Measurements from ENCODE around the gene CYP2C9. TPM values are rescaled to one million over a fixed set of nuclear protein-coding genes. Genes with fewer than 3 reads are reported as not detected.

CYP2C9 gene
- total and polyA plus RNA-seq, 2 donors (not counting 3 experiments of a cell fraction or from before 2014, with no cell fraction given): not detected

DNA sequence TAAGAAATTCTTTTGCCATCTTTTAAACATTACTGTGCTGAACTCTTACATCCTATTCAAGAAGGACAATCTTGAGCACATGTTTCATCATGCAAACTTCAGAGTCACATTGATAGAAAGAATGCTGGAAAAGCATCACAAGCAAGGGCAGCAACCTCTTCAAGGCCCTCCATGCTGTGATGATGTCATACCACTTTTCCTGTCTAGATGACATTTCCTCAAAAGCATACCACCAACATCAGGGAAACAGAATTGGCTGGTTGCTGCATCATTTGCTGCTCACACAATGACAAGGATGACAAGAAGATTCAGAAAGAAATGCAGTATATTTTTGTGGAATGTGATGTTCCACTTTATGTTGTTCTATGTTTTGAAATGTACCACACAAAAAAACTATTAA is 93.2 kb downstream of the CYP2C9 start:
- Histone ChIP-seq H3K9me3 (replicated peaks; ENCODE audit: control insufficient read depth, insufficient read depth, low read length) (no peaks in the 10 kb centered on the region), H3K36me3 (ENCODE audit: control insufficient read depth in 2 of 2, extremely low read depth in 1 of 2, insufficient read depth in 2 of 2, low read length in 2 of 2) (no peaks in the 10 kb centered on the region), H4K20me1 (replicated peaks; ENCODE audit: control insufficient read depth, extremely low read depth, insufficient read depth, low read length) (no peaks in the 10 kb centered on the region), H3K4me1 (ENCODE audit: control insufficient read depth, extremely low read depth, insufficient read depth, low read length) (no peaks in the 10 kb centered on the region), H3K4me3 (replicated peaks in 1 of 3; ENCODE audit: insufficient read depth in 1 of 3, low read depth in 1 of 3, low read length in 3 of 3) (no peak overlapping the region), H3K27ac (ENCODE audit: insufficient read depth, low read depth, low read length) (no peak overlapping the region), H3K79me2 (ENCODE audit: control insufficient read depth, insufficient read depth, low read length) (no peaks in the 10 kb centered on the region), H3K27me3 (ENCODE audit: control insufficient read depth in 2 of 2, insufficient read depth in 2 of 2, low read length in 2 of 2) (no peaks in the 10 kb centered on the region), H2AFZ (ENCODE audit: low read depth, low read length) (no peak overlapping the region), H3K4me2 (ENCODE audit: insufficient read depth, low read length) (no peak overlapping the region), H3K9ac (replicated peaks; ENCODE audit: extremely low read depth, insufficient read depth, low read length) (no peak overlapping the region), H3K9me1 (replicated peaks; ENCODE audit: control insufficient read depth, extremely low read depth, insufficient read depth, low read length) (no peaks in the 10 kb centered on the region)
- TF ChIP-seq JUN (IDR thresholded peaks at IDR 0.05; ENCODE audit: borderline replicate concordance, insufficient read depth, insufficient read length, low read depth) (no peak), EZH2 (IDR thresholded peaks at IDR 0.05; ENCODE audit: borderline replicate concordance, low read depth, low read length, severe bottlenecking) (no peak), POLR2A (IDR thresholded peaks at IDR 0.05; ENCODE audit: low read depth, low read length) (no peak)
- TF ChIP-seq, protein P1, sequence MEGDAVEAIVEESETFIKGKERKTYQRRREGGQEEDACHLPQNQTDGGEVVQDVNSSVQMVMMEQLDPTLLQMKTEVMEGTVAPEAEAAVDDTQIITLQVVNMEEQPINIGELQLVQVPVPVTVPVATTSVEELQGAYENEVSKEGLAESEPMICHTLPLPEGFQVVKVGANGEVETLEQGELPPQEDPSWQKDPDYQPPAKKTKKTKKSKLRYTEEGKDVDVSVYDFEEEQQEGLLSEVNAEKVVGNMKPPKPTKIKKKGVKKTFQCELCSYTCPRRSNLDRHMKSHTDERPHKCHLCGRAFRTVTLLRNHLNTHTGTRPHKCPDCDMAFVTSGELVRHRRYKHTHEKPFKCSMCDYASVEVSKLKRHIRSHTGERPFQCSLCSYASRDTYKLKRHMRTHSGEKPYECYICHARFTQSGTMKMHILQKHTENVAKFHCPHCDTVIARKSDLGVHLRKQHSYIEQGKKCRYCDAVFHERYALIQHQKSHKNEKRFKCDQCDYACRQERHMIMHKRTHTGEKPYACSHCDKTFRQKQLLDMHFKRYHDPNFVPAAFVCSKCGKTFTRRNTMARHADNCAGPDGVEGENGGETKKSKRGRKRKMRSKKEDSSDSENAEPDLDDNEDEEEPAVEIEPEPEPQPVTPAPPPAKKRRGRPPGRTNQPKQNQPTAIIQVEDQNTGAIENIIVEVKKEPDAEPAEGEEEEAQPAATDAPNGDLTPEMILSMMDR (IDR thresholded peaks at IDR 0.05; ENCODE audit: extremely low read depth in 1 of 2, insufficient read depth in 1 of 2, low read depth in 1 of 2, low read length in 2 of 2): no peak
- intact Hi-C loops (cut with micrococcal nuclease) (no loop called here), dilution Hi-C loops (cut with MboI; ENCODE audit: extremely low pct_ligation_motif_present, low sequenced_read_pairs) (no loop called here)
- DNase-seq (ENCODE audit: low read depth, low spot score) (no peak), FAIRE-seq (no peak)
- CTCF ChIA-PET: interaction anchor here (0.6 kb wide), 1 partner anchor 683 kb away, joined by 3 read pairs; no protein-coding TSS in a partner anchor
- no TSS peak for BruUV-seq (replicated peaks)
- POLR2A ChIA-PET: no interaction called here

DNA sequence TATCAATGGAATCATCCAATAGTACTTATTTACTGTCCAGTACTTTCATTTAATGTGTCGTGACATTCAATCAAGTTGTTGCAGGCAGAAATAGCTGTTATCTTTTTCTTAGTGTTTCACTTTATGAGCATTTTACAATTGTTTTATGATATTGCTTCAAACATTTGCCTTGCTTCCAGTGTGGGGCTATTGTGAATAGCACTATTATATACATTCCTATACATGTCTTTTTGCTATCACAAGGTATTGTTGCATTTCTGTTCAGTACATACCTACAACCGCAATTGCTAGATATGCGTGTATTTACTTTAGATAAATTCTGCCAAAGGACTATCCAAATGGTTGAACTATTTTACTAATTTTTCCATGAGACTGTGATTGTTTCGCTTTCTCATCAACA is 95.9 kb downstream of the CYP2C9 start:
- no peaks in the 10 kb centered on the region for H3K9me3 ChIP-seq (replicated peaks; ENCODE audit: control insufficient read depth, insufficient read depth, low read length)
- no peaks in the 10 kb centered on the region for H4K20me1 ChIP-seq (replicated peaks; ENCODE audit: control insufficient read depth, extremely low read depth, insufficient read depth, low read length)
- DNase-seq (ENCODE audit: low read depth, low spot score) (no peak), FAIRE-seq (no peak)
- H3K4me1 ChIP-seq (ENCODE audit: control insufficient read depth, extremely low read depth, insufficient read depth, low read length): no peaks in the 10 kb centered on the region
- H3K4me3 ChIP-seq (replicated peaks in 1 of 3; ENCODE audit: insufficient read depth in 1 of 3, low read depth in 1 of 3, low read length in 3 of 3): no peak overlapping the region
- H2AFZ ChIP-seq (ENCODE audit: low read depth, low read length): no peak overlapping the region
- H3K4me2 ChIP-seq (ENCODE audit: insufficient read depth, low read length): no peak overlapping the region
- dilution Hi-C loops (cut with MboI; ENCODE audit: extremely low pct_ligation_motif_present, low sequenced_read_pairs) (no loop called here), intact Hi-C loops (cut with micrococcal nuclease) (no loop called here)
- CTCF ChIA-PET: no interaction called here
- no peak overlapping the region for H3K9ac ChIP-seq (replicated peaks; ENCODE audit: extremely low read depth, insufficient read depth, low read length)
- no peaks in the 10 kb centered on the region for H3K36me3 ChIP-seq (ENCODE audit: control insufficient read depth in 2 of 2, extremely low read depth in 1 of 2, insufficient read depth in 2 of 2, low read length in 2 of 2)
- H3K27ac ChIP-seq (ENCODE audit: insufficient read depth, low read depth, low read length): no peak overlapping the region
- no peaks in the 10 kb centered on the region for H3K79me2 ChIP-seq (ENCODE audit: control insufficient read depth, insufficient read depth, low read length)
- TF ChIP-seq POLR2AphosphoS5 (IDR thresholded peaks at IDR 0.05; ENCODE audit: insufficient read depth, low read depth, low read length) (no peak), MYC (IDR thresholded peaks at IDR 0.05; ENCODE audit: low read depth, low read length) (no peak), EZH2 (IDR thresholded peaks at IDR 0.05; ENCODE audit: borderline replicate concordance, low read depth, low read length, severe bottlenecking) (no peak), POLR2A (IDR thresholded peaks at IDR 0.05; ENCODE audit: low read depth, low read length) (no peak), FOS (IDR thresholded peaks at IDR 0.05; ENCODE audit: borderline replicate concordance, insufficient read depth, low read length) (no peak), JUN (IDR thresholded peaks at IDR 0.05; ENCODE audit: borderline replicate concordance, insufficient read depth, insufficient read length, low read depth) (no peak), GATA2 (IDR thresholded peaks at IDR 0.05; ENCODE audit: insufficient read depth, insufficient read length, low read depth, low read length) (no peak)
- TF ChIP-seq, protein P1 (IDR thresholded peaks at IDR 0.05; ENCODE audit: extremely low read depth in 1 of 2, insufficient read depth in 1 of 2, low read depth in 1 of 2, low read length in 2 of 2): no peak
- TF ChIP-seq, protein P2, sequence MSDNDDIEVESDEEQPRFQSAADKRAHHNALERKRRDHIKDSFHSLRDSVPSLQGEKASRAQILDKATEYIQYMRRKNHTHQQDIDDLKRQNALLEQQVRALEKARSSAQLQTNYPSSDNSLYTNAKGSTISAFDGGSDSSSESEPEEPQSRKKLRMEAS (IDR thresholded peaks at IDR 0.05; ENCODE audit: insufficient read depth, insufficient read length): no peak
- BruUV-seq (replicated peaks): no TSS peak
- POLR2A ChIA-PET: no interaction called here
- no peaks in the 10 kb centered on the region for H3K9me1 ChIP-seq (replicated peaks; ENCODE audit: control insufficient read depth, extremely low read depth, insufficient read depth, low read length)
- no peaks in the 10 kb centered on the region for H3K27me3 ChIP-seq (ENCODE audit: control insufficient read depth in 2 of 2, insufficient read depth in 2 of 2, low read length in 2 of 2)
